Measurements from ENCODE around the gene PLCXD3. TPM values are rescaled to one million over a fixed set of nuclear protein-coding genes. Genes with fewer than 3 reads are reported as not detected.

The PLCXD3 gene
- under 0.01 TPM in 1 of 2 replicates, not detected in the other for total RNA-seq

DNA sequence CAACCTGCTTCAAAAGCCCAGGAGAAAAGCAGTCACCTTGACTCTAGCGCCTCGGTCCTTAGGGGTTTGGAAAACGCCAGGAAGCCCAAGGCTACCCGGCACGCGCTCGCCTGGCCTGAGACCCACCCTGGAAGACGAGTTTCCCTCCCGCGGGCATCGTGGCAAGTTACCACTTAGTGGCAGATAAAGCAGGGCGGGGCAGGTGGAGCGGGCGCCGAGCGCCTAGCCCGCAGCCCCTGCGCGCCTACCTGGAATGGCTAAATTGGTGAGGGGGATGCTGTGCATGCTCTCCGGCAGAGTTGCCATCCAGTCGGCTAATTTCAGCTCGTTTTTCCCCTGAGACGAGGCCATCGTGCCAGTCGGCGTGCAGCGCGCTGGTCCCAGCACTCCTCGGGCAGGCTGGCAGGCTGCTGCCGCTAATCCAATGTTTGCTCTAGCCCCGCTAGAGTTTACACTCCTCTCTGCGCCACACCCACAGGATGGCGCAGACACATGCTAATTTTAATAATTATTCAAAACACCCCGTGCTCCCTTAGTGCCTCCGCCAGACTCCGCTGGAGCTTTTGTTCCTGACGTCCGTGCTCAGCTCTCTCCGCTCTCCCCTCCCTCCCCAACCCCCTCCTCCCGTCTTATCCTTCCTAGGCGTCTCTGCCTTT, at the start of gene PLCXD3:
TSS of gene PLCXD3 (minus strand) at position 426 of the 656 bp plus-strand sequence. CDS start at position 351, 75 bp downstream.

Measured in epithelial cell of umbilical artery (primary cell).